Head of caudate nucleus (tissue), 42 donors: ENCODE data around the gene SPAG9.

Source experiments
- DNase-seq, 42 donors: peaks; one replicate each; pipeline versions ENCODE4 v3.0.0 to v3.0.0-alpha.2; 2020 to 2021; ENCODE audit warnings: mixed read lengths in 7 of 42
- intact Hi-C: fragments of 100-400 bp; cut with DNase I; formaldehyde crosslinking; loops from one replicate; pipeline ENCODE4 v1.15.0; 2022

The SPAG9 gene

GRCh38 chr17:51056813-51057510 lies 63.7 kb downstream of the SPAG9 start:
- DNase-seq = peak in 27 of 42 donors; percentile 15 to 83 (median 53)
- intact Hi-C loops = loop anchor here (1.0 to 10.0 kb wide), 2 partner anchors 56 to 98 kb away; partner anchors contain the start of gene NME1

- DNase-seq = no peak
- intact Hi-C loops = loop anchor here (10.0 kb wide), 1 partner anchor 100 kb away; the partner anchor contains the start of gene NME1
These were observed 65.9 kb downstream of the SPAG9 start for GRCh38 chr17:51054748-51055147.

GRCh38 chr17:51052235-51052634 lies 68.4 kb downstream of the SPAG9 start:
- DNase-seq = no peak
- intact Hi-C loops = loop anchor here (10.0 kb wide), 1 partner anchor 103 kb away; the partner anchor contains the start of gene NME1

GRCh38 chr17:51050291-51051033 lies 70.2 kb downstream of the SPAG9 start:
- intact Hi-C loops = loop anchor here (10.0 kb wide), 1 partner anchor 104 kb away; the partner anchor contains the start of gene NME1
- no peak for DNase-seq

GRCh38 chr17:51046514-51047384 lies 73.9 kb downstream of the SPAG9 start:
- intact Hi-C loops = no loop called here
- DNase-seq = peak; percentile 67 to 97 (median 90)

GRCh38 chr17:51046046-51046445 lies 74.6 kb downstream of the SPAG9 start:
- no peak for DNase-seq
- intact Hi-C loops = no loop called here

- DNase-seq = no peak
- intact Hi-C loops = no loop called here
These were observed 75.0 kb downstream of the SPAG9 start for GRCh38 chr17:51045621-51046020.

GRCh38 chr17:51044976-51045375 lies 75.7 kb downstream of the SPAG9 start:
- intact Hi-C loops = no loop called here
- peak in 40 of 42 donors; percentile 12 to 78 (median 46) for DNase-seq

- no peak for DNase-seq
- intact Hi-C loops = no loop called here
These were observed 84.6 kb downstream of the SPAG9 start for GRCh38 chr17:51036084-51036483.

- intact Hi-C loops = no loop called here
- DNase-seq = peak in 19 of 42 donors; percentile 21 to 81 (median 50)
These were observed 85.2 kb downstream of the SPAG9 start for GRCh38 chr17:51035431-51035830.

GRCh38 chr17:51034800-51035199 lies 85.9 kb downstream of the SPAG9 start:
- no peak for DNase-seq
- intact Hi-C loops = no loop called here

GRCh38 chr17:51032850-51033249 lies 87.8 kb downstream of the SPAG9 start:
- DNase-seq = no peak
- intact Hi-C loops = no loop called here

- intact Hi-C loops = no loop called here
These were observed 90.9 kb downstream of the SPAG9 start for GRCh38 chr17:51029568-51030463.

GRCh38 chr17:51029142-51029541 lies 91.5 kb downstream of the SPAG9 start:
- no peak for DNase-seq
- intact Hi-C loops = no loop called here

More at GRCh38 chr17:51029568-51030463, 90.9 kb downstream of the SPAG9 start:
- DNase-seq = no peak

- no peak for DNase-seq
- intact Hi-C loops = no loop called here
These were observed 92.3 kb downstream of the SPAG9 start for GRCh38 chr17:51028176-51028863.

GRCh38 chr17:51018541-51018940 lies 102.1 kb downstream of the SPAG9 start:
- intact Hi-C loops = no loop called here
- no peak for DNase-seq

GRCh38 chr17:51017270-51017669 lies 103.4 kb downstream of the SPAG9 start:
- intact Hi-C loops = no loop called here
- DNase-seq = no peak

GRCh38 chr17:51016099-51016498 lies 104.6 kb downstream of the SPAG9 start:
- DNase-seq = no peak
- intact Hi-C loops = no loop called here
